Central memory CD8-positive, alpha-beta T cell (primary cell): ENCODE results near the gene CTNNA2.
"Not testable (repeated sequence)": the region's sequence is repeated elsewhere in the genome, so short reads cannot be mapped to it uniquely, and the experiment has no call there.

ENCODE experiments used
- ATAC-seq: fragments of 150-1000 bp; cut with Tn5 transposase; replicated peaks from 2 replicates; pipeline ENCODE4 v1.10.0; 2022; ENCODE audit warnings: mild to moderate bottlenecking, moderate FRiP score, moderate number of reproducible peaks; ENCODE audit not compliant: poor library complexity, severe bottlenecking; ENCODE audit errors: extremely low read depth
- DNase-seq, 2 donors: peaks; one replicate each; pipeline ENCODE4 v3.0.0; 2021; ENCODE audit warnings: low spot score in 2 of 2
- H3K27ac Mint-ChIP-seq: one replicate; pipeline ENCODE4 v1.8.0; 2022; ENCODE audit warnings: low read depth, mild to moderate bottlenecking, moderate library complexity, mixed read lengths
- H3K27me3 Mint-ChIP-seq: one replicate; pipeline ENCODE4 v1.8.0; 2022; ENCODE audit warnings: mixed read lengths
- H3K36me3 Mint-ChIP-seq: one replicate; pipeline ENCODE4 v1.8.0; 2022; ENCODE audit warnings: mild to moderate bottlenecking, moderate library complexity, mixed read lengths; ENCODE audit not compliant: insufficient read depth
- H3K4me1 Mint-ChIP-seq: one replicate; pipeline ENCODE4 v1.8.0; 2022; ENCODE audit warnings: mixed read lengths
- H3K4me3 Mint-ChIP-seq: one replicate; pipeline ENCODE4 v1.8.0; 2022; ENCODE audit warnings: mild to moderate bottlenecking, moderate library complexity, mixed read lengths
- H3K9me3 Mint-ChIP-seq: one replicate; pipeline ENCODE4 v1.8.0; 2022; ENCODE audit warnings: mixed read lengths

Gene CTNNA2

DNA sequence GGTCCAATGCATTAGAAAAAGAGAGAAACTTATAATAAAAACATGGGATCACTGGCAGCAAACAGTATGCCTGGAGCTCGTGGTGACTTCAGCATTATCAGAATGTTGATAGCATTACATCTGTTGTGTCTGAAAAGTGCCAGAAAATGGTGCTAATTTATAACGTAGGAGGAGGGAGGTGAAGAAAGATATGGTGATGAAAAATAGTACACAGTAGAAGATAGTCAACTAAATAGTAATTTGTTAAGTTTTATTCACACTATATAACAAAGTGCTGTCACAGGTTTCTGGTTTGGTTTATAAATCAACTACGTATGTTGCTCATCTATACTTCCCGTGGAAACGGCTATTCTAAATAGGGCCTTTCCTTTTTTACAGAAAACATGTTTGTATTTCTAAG is 674.3 kb downstream of the CTNNA2 start:
- ATAC-seq: no peak
- H3K27me3 Mint-ChIP-seq: no peaks in the 10 kb centered on the region
- no peak overlapping the region for H3K27ac Mint-ChIP-seq

DNA sequence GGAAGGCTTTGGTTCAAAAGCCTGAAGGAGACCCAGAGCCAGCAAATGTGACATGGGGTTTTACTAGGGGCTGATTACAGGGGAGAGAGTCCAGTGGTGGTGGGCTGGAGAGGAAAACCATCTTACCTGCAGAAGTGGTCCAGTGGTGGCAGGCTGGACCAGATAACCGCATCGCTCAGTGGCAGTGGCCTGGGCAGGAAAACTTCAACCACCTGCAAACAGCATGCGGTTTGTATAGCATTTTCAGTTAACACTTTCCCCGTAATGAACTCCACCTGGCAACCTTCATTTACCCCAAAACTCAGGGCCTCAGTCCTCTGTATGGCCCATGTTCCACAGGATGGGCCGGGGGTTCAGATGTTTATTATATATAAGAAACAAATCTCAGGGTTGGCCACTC is 677.3 kb downstream of the CTNNA2 start:
- Mint-ChIP-seq H3K27ac (no peak overlapping the region), H3K4me3 (no peak overlapping the region), H3K27me3 (no peaks in the 10 kb centered on the region), H3K4me1 (no peaks in the 10 kb centered on the region), H3K9me3 (peaks cover 10% of the 10 kb centered on the region), H3K36me3 (no peaks in the 10 kb centered on the region)
- no peak for ATAC-seq
- DNase-seq: no peak

More for the DNA sequence above, 674.3 kb downstream of the CTNNA2 start:
- Mint-ChIP-seq H3K4me1 (no peaks in the 10 kb centered on the region), H3K36me3 (no peaks in the 10 kb centered on the region), H3K9me3 (peaks cover 16% of the 10 kb centered on the region), H3K4me3 (no peak overlapping the region)
- no peak for DNase-seq

DNA sequence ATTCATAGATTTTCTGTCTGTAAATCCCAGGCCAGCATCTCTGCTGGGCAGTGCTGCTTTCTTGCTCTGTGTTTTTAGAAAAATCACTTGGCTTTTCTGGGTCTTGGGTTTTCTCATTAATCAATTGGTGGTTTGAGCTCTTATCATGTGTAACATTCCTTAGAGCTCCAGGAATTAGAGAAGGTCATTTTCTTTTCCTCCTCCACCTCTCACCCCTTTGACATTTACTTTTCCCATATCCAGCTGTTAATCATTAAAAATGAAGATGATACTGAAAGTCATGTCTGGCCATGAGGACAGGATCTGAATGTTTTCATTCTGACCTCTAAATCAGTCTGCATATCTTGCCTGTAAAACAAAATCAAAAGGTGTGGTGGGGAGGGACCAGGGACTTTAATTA is 680.7 kb downstream of the CTNNA2 start:
- no peak overlapping the region for H3K4me3 Mint-ChIP-seq
- H3K27me3 Mint-ChIP-seq: no peaks in the 10 kb centered on the region
- DNase-seq (no peak), ATAC-seq (no peak)
- H3K4me1 Mint-ChIP-seq: no peaks in the 10 kb centered on the region
- H3K36me3 Mint-ChIP-seq: peaks cover 2% of the 10 kb centered on the region
- peaks cover 11% of the 10 kb centered on the region for H3K9me3 Mint-ChIP-seq
- H3K27ac Mint-ChIP-seq: no peak overlapping the region

DNA sequence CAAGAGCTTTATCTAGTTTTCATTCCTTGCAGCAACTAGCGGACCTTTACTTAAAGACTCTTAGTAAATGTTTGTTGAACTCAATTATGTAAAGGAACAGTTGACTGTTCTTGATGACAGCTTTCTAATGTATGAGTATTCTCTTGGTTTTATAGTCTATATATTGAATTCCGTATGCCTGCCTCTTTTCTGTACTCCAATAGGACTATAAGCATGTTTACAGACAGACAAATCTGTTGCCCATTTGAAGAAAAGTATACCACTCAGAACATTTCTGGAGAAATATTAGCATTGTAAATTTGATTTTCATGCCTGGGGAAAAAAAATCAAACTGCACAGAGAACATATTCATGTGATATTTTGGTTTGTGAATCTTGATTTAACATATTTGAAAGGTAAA is 682.2 kb downstream of the CTNNA2 start:
- H3K9me3 Mint-ChIP-seq: peaks cover 16% of the 10 kb centered on the region
- H3K27ac Mint-ChIP-seq: no peak overlapping the region
- ATAC-seq (no peak), DNase-seq (no peak)
- no peaks in the 10 kb centered on the region for H3K4me1 Mint-ChIP-seq
- H3K27me3 Mint-ChIP-seq: no peaks in the 10 kb centered on the region
- H3K36me3 Mint-ChIP-seq: peaks cover 2% of the 10 kb centered on the region
- H3K4me3 Mint-ChIP-seq: no peak overlapping the region

DNA sequence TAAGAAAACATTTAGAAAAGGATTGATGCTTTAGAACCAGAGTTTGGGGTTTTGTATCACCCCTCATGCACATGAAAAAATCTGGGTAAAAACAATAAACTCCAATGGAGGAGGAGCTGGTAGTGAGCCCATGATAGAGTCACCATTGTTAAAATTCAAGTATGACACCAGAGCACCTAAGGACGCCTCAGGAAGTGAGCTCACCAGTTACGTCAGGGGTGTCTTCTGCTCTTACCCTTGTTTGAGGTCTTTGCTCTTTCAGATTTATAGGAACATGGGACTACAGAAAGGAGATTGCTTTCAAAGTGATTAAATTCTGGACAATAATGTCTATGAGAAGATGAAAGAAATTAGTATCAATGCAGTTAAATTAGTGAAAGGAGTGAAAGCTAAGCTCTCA is 685.2 kb downstream of the CTNNA2 start:
- H3K4me1 Mint-ChIP-seq: no peaks in the 10 kb centered on the region
- no peak for ATAC-seq
- DNase-seq: no peak

DNA sequence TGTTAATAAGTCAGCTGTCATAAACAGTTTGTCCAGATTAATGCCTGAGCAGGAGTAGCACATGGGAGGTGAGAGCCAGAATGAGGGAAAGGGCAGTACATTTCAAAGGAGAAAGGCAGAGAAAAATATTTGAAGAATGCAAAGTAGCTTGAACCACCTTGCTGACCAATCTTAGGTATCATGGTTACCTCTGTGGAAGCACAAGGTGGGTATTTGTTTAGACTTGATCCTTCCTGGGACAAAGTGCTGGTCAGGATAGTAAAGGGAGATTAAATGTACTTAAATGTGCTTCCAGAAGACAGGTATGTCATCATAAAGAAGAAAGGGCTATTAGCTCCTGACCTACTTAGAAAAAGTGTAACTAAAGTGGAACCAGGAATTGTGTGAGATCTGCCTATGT is 686.7 kb downstream of the CTNNA2 start:
- Mint-ChIP-seq H3K4me3 (no peak overlapping the region), H3K9me3 (peaks cover 27% of the 10 kb centered on the region), H3K4me1 (no peaks in the 10 kb centered on the region), H3K27me3 (no peaks in the 10 kb centered on the region), H3K27ac (no peak overlapping the region), H3K36me3 (peaks cover 2% of the 10 kb centered on the region)
- DNase-seq (no peak), ATAC-seq (no peak)

More for the DNA sequence above, 685.2 kb downstream of the CTNNA2 start:
- Mint-ChIP-seq H3K36me3 (peaks cover 2% of the 10 kb centered on the region), H3K27me3 (no peaks in the 10 kb centered on the region), H3K4me3 (no peak overlapping the region), H3K27ac (no peak overlapping the region), H3K9me3 (peaks cover 23% of the 10 kb centered on the region)

DNA sequence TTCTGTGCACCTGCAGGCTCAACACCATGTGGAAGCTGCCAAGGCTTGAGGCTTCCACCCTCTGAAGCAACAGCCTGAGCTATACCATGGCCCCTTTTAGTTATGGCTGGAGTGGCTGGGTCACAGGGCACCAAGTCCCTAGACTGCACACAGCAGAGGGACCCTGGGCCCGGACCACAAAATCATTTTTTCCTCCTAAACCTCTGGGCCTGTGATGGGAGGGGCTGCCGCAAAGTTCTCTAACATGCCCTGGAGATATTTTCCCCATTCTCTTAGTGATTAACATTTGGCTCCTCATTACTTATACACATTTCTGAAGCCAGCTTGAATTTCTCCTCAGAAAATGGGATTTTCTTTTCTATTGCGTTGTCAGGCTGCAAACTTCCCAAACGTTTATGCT is 691.1 kb downstream of the CTNNA2 start:
- peaks cover 34% of the 10 kb centered on the region for H3K9me3 Mint-ChIP-seq
- not testable (repeated sequence) for ATAC-seq, H3K27ac Mint-ChIP-seq, H3K27me3 Mint-ChIP-seq, H3K4me3 Mint-ChIP-seq, H3K36me3 Mint-ChIP-seq, H3K4me1 Mint-ChIP-seq, DNase-seq

DNA sequence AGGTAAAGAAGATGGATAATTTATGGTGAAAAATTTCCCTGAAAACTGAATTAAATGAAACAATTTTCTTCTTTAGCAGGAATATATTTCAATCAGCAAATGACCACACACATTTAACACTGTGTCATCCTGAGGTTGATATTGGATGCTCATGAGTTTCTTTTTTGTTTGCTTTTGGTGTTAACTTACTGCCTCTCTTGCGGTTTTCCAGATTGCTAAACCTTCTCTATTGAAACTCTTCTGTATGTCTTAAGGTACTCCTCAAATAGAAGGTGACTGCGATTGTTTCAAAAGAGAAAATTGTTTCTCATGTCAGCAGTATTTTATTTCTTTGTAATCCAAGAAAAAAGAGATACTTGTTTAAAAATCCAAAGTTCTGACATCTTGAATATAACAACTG is 692.6 kb downstream of the CTNNA2 start:
- H3K27me3 Mint-ChIP-seq: no peaks in the 10 kb centered on the region
- peaks cover 34% of the 10 kb centered on the region for H3K9me3 Mint-ChIP-seq
- H3K27ac Mint-ChIP-seq: no peak overlapping the region
- ATAC-seq (no peak), DNase-seq (no peak)
- H3K4me1 Mint-ChIP-seq: no peaks in the 10 kb centered on the region
- H3K36me3 Mint-ChIP-seq: no peaks in the 10 kb centered on the region
- H3K4me3 Mint-ChIP-seq: no peak overlapping the region

DNA sequence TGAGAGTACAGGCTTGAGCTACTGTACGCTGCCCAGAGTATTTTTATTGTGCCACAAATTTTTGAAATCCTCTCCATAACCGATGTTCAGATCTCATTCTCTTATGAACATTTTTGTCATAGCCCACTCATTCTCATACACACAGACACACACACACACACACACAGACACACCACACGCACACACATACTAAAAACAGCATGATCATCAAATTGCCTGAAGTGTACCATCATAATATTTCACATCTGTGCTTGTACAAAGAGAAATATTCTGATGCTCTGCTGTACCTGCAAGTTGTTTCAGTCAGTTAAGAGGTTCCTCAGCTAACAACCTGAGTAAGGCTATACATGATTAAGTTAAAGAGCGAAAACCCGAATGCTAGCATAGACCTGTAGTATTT is 696.6 kb downstream of the CTNNA2 start:
- no peaks in the 10 kb centered on the region for H3K4me1 Mint-ChIP-seq
- peaks cover 45% of the 10 kb centered on the region for H3K9me3 Mint-ChIP-seq
- no peaks in the 10 kb centered on the region for H3K27me3 Mint-ChIP-seq
- ATAC-seq (no peak), DNase-seq (no peak)
- no peak overlapping the region for H3K27ac Mint-ChIP-seq
- H3K4me3 Mint-ChIP-seq: no peak overlapping the region
- H3K36me3 Mint-ChIP-seq: no peaks in the 10 kb centered on the region

DNA sequence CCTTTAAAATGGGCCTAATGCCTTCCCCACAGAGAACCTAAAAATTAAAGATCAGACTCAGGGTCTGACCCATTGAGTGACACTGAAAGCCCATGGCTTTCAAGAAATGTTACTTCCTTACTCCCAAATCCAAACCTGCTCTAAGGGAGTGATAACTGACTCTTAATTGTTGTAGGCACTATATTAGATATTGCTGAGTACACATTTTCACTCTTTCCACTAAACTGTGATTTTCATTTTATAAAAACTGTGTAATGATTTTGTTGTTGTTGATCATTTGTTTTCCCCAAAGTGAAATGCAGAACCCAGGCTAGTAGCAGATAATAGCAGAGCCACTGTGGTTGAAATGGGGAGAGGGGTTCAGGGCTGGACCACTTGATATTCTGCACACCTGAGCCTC is 704.6 kb downstream of the CTNNA2 start:
- peaks cover 31% of the 10 kb centered on the region for H3K9me3 Mint-ChIP-seq
- no peaks in the 10 kb centered on the region for H3K27me3 Mint-ChIP-seq
- peaks cover 2% of the 10 kb centered on the region for H3K36me3 Mint-ChIP-seq
- DNase-seq: no peak
- no peak overlapping the region for H3K27ac Mint-ChIP-seq
- ATAC-seq: no peak
- H3K4me1 Mint-ChIP-seq: no peaks in the 10 kb centered on the region
- H3K4me3 Mint-ChIP-seq: no peak overlapping the region

DNA sequence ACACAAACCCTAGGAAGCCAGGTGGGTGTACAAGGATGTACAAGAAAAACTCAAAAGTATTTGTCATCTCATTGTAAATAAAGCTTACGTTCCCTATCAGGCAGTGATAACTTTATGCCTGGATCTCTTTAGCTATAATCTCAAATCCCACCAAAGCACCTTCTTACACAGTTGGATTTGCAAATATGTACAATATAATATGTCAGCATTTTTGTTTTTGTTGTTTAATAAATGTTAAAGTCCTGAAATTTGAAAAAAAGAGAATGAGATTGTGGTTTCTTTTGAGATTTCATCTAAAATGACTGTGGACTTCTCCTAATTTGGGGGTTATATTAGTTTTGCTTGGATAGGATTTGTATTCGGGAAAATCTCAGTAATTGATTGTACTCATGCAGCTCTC is 709.8 kb downstream of the CTNNA2 start:
- H3K4me1 Mint-ChIP-seq: no peaks in the 10 kb centered on the region
- peaks cover 4% of the 10 kb centered on the region for H3K36me3 Mint-ChIP-seq
- DNase-seq (no peak), ATAC-seq (no peak)
- H3K27me3 Mint-ChIP-seq: no peaks in the 10 kb centered on the region
- H3K27ac Mint-ChIP-seq: no peak overlapping the region
- no peak overlapping the region for H3K4me3 Mint-ChIP-seq
- peaks cover 15% of the 10 kb centered on the region for H3K9me3 Mint-ChIP-seq

DNA sequence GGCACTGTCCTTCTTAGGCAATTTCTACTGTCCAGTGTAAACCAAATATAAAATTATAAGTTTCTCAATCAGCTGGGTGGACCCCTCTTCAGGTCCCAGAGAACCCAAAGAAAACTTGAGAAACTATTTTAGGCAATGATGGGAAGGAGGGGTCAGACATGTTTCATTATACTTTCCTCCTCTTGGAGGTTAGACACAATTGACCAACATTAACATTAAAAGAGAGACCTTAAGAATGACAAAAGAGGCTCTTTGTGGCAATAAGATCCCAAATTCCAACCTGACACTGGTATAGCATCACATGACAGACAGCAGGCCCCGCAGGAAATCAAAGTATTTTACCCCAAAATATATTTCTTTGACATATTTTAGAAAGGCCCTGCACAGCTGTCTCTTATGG is 718.6 kb downstream of the CTNNA2 start:
- DNase-seq: no peak
- peaks cover 19% of the 10 kb centered on the region for H3K9me3 Mint-ChIP-seq
- ATAC-seq: no peak
- no peak overlapping the region for H3K27ac Mint-ChIP-seq
- no peaks in the 10 kb centered on the region for H3K36me3 Mint-ChIP-seq
- H3K27me3 Mint-ChIP-seq: no peaks in the 10 kb centered on the region
- no peaks in the 10 kb centered on the region for H3K4me1 Mint-ChIP-seq
- H3K4me3 Mint-ChIP-seq: no peak overlapping the region

DNA sequence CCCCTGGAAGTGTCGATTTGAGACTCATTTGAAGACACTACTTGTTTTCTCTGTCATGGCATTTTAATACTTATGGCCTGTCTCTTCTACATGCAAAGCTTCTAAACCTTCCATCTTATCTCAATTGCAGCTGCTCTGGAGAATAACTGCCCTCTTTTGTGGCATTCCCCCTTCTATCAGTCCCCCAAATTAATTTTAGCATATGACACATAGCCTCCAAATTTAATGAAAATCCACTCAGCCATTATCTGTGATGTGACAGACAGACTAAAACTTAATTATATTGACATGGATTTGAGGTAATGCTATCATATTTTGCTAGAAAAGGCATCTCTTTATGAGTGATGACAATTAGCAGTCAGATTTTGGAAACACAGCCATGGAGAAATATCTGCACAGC is 720.5 kb downstream of the CTNNA2 start:
- Mint-ChIP-seq H3K4me3 (no peak overlapping the region), H3K9me3 (peaks cover 20% of the 10 kb centered on the region)
- no peak for ATAC-seq

More for the DNA sequence above, 720.5 kb downstream of the CTNNA2 start:
- no peaks in the 10 kb centered on the region for H3K4me1 Mint-ChIP-seq
- H3K36me3 Mint-ChIP-seq: no peaks in the 10 kb centered on the region
- H3K27ac Mint-ChIP-seq: no peak overlapping the region
- H3K27me3 Mint-ChIP-seq: no peaks in the 10 kb centered on the region
- no peak for DNase-seq
